ENCODE data around the gene TPP1.

The TPP1 gene

GRCh38 chr11:6619004-6619745 is at the start of gene TPP1:
TSS of gene TPP1 (minus strand) at chr11:6619422. CDS start at chr11:6619400, 22 bp downstream.
- peak; percentile 97 for DNase-seq (ENCODE audit: low spot score)

- no peak for DNase-seq (ENCODE audit: low spot score)
Observed at GRCh38 chr11:6667733-6668374, 48.6 kb upstream of the TPP1 start.

GRCh38 chr11:6666302-6667183 is 47.3 kb upstream of the TPP1 start:
- no peak for DNase-seq (ENCODE audit: low spot score)

GRCh38 chr11:6664551-6664950 is 45.3 kb upstream of the TPP1 start:
- no peak for DNase-seq (ENCODE audit: low spot score)

- DNase-seq (ENCODE audit: low spot score) = no peak
Observed at GRCh38 chr11:6663794-6664469, 44.7 kb upstream of the TPP1 start.

- no peak for DNase-seq (ENCODE audit: low spot score)
Observed at GRCh38 chr11:6660712-6661111, 41.5 kb upstream of the TPP1 start.

GRCh38 chr11:6658647-6659046 is 39.4 kb upstream of the TPP1 start:
- DNase-seq (ENCODE audit: low spot score) = no peak

- DNase-seq (ENCODE audit: low spot score) = no peak
Observed at GRCh38 chr11:6657346-6657745, 38.1 kb upstream of the TPP1 start.

- DNase-seq (ENCODE audit: low spot score) = no peak
Observed at GRCh38 chr11:6656936-6657335, 37.7 kb upstream of the TPP1 start.

- no peak for DNase-seq (ENCODE audit: low spot score)
Observed at GRCh38 chr11:6656584-6656915, 37.3 kb upstream of the TPP1 start.

- peak; percentile 56 for DNase-seq (ENCODE audit: low spot score)
Observed at GRCh38 chr11:6655790-6656583, 36.8 kb upstream of the TPP1 start, which contains the start of gene DCHS1. TSS of gene DCHS1 (minus strand) at chr11:6655809. CDS start at chr11:6641613, 14,196 bp downstream.

GRCh38 chr11:6655020-6655789 is 36.0 kb upstream of the TPP1 start:
- DNase-seq (ENCODE audit: low spot score) = peak; percentile 52

- no peak for DNase-seq (ENCODE audit: low spot score)
Observed at GRCh38 chr11:6654281-6655019, 35.2 kb upstream of the TPP1 start.

GRCh38 chr11:6653656-6654055 is 34.4 kb upstream of the TPP1 start:
- no peak for DNase-seq (ENCODE audit: low spot score)

GRCh38 chr11:6653097-6653496 is 33.9 kb upstream of the TPP1 start:
- DNase-seq (ENCODE audit: low spot score) = no peak

GRCh38 chr11:6652182-6652581 is 33.0 kb upstream of the TPP1 start:
- DNase-seq (ENCODE audit: low spot score) = no peak

- DNase-seq (ENCODE audit: low spot score) = no peak
Observed at GRCh38 chr11:6650980-6651379, 31.8 kb upstream of the TPP1 start.

- DNase-seq (ENCODE audit: low spot score) = no peak
Observed at GRCh38 chr11:6650104-6650503, 30.9 kb upstream of the TPP1 start.

- no peak for DNase-seq (ENCODE audit: low spot score)
Observed at GRCh38 chr11:6648501-6648900, 29.3 kb upstream of the TPP1 start.

GRCh38 chr11:6647836-6648235 is 28.6 kb upstream of the TPP1 start:
- DNase-seq (ENCODE audit: low spot score) = no peak
